DMS79 (cell line): Measurements from ENCODE around the gene NDOR1.

Experiments used
- DNase-seq: peaks from one replicate; lab custom pipeline; 2025; lab: John Stamatoyannopoulos, UW

Gene NDOR1

GRCh38 chr9:137167747-137168572 is 37.5 kb upstream of the NDOR1 start:
- DNase-seq: peak; percentile 48

GRCh38 chr9:137168573-137168903 is 37.0 kb upstream of the NDOR1 start:
- no peak for DNase-seq

- peak; percentile 77 for DNase-seq
These were observed 36.3 kb upstream of the NDOR1 start for GRCh38 chr9:137168904-137169856.

GRCh38 chr9:137169896-137170358 is 35.6 kb upstream of the NDOR1 start, which contains the start of gene LRRC26:
Gene LRRC26 (minus strand): TSS chr9:137170051. CDS start chr9:137169943, 108 bp downstream.
- DNase-seq: no peak

GRCh38 chr9:137170486-137171148 is 34.9 kb upstream of the NDOR1 start:
- no peak for DNase-seq

- no peak for DNase-seq
These were observed 34.2 kb upstream of the NDOR1 start for GRCh38 chr9:137171149-137171900.

GRCh38 chr9:137172901-137173795 is 32.4 kb upstream of the NDOR1 start:
- DNase-seq: no peak

GRCh38 chr9:137173796-137174664 is 31.5 kb upstream of the NDOR1 start:
- DNase-seq: no peak

- DNase-seq: no peak
These were observed 30.7 kb upstream of the NDOR1 start for GRCh38 chr9:137174722-137175293.

- DNase-seq: no peak
These were observed 30.0 kb upstream of the NDOR1 start for GRCh38 chr9:137175345-137175961.

- DNase-seq: no peak
These were observed 29.0 kb upstream of the NDOR1 start for GRCh38 chr9:137176302-137177182.

- no peak for DNase-seq
These were observed 27.1 kb upstream of the NDOR1 start for GRCh38 chr9:137178201-137178938.

- DNase-seq: no peak
These were observed 26.4 kb upstream of the NDOR1 start for GRCh38 chr9:137178939-137179630.

GRCh38 chr9:137179761-137180160 is 25.7 kb upstream of the NDOR1 start:
- no peak for DNase-seq

GRCh38 chr9:137180491-137180890 is 25.0 kb upstream of the NDOR1 start:
- DNase-seq: no peak

GRCh38 chr9:137181680-137182079 is 23.8 kb upstream of the NDOR1 start:
- no peak for DNase-seq
